GM15510 (cell line): ENCODE measurements around the gene ATAD3C.

Experiments used
- POLR2A ChIP-seq: IDR thresholded peaks from 3 replicates; pipeline ENCODE4 v1.6.1; 2011; ENCODE audit warnings: borderline replicate concordance; ENCODE audit not compliant: insufficient read length; ENCODE audit errors: extremely low read depth

The ATAD3C gene

DNA sequence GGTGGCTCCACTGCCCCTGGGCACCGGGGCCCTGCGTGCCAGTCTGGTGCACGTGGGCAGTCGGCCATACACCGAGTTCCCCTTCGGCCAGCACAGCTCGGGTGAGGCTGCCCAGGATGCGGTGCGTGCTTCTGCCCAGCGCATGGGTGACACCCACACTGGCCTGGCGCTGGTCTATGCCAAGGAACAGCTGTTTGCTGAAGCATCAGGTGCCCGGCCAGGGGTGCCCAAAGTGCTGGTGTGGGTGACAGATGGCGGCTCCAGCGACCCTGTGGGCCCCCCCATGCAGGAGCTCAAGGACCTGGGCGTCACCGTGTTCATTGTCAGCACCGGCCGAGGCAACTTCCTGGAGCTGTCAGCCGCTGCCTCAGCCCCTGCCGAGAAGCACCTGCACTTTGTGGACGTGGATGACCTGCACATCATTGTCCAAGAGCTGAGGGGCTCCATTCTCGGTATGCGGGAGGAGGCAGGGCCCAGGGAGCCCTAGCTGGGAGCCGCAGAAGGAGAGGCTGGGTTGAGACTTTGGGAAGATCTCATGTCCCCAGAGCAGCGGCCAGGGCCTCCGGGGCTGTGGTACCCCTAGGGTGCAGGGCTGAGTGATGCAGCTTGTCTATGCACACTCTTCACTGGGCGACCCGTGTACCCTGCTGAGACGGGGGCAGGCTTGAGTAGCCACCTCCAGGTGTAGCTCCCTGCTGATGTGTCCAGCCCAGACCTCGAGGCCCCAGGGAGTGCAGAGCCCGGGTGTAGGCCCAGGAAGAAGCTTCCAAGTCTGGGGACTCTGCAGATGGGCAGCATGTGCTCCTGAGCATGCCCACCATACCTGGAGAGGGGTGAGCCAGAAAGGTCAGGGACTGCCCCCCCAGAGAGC lies 12.2 kb upstream of the ATAD3C start:
- TF ChIP-seq POLR2A, result no peak

DNA sequence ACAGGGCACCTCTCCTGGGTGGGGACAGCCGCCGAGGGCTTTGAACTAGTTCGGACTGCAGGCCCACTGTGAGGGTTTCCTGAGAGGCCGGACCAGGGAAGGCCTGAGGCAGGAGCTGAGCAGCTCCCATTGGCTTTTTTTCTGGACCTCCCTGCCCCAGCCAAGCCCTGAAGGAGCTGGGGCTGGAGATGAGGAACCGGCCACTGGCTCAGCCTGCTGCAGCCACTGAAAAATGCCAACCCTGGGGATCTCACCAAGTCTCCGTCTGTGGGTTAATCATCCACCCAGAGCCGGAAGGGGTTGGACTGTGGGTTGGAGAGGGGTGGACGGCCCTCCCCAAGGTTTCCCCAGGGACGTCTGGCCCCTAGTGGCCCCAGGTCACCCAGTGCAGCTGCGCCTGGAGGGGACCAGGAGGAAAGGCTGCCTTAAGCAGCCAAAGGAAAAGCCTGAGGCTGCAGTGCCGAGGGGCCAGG lies 11.5 kb upstream of the ATAD3C start:
- no peak for TF ChIP-seq POLR2A

DNA sequence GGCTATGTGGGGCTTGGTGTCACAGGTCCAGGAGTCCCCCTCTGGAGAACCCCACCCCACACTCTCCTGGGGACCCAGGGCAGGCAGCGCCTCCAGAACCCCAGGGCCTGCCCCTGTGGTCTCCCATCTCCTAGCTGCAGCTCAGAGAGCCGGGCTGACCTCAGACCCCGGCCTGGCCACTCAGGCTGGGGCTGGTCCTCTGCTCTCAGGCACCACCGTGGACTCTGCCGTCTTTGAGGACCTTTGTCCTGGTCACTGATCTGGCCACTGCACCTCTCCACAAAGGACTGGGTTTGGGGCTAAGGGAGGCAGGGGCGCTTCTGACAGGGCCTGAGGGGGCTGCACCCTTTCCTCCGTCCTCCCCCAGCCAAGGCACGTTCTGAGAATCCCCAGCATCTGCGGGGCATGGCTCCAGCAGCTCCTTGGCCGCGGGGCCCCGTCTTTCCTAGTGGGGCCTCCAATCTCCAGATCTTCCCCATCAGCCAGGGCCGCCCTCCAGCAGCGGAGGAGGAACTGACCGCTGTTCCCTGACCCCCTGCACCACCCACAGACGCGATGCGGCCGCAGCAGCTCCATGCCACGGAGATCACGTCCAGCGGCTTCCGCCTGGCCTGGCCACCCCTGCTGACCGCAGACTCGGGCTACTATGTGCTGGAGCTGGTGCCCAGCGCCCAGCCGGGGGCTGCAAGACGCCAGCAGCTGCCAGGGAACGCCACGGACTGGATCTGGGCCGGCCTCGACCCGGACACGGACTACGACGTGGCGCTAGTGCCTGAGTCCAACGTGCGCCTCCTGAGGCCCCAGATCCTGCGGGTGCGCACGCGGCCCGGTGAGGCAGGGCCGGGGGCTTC lies 10.7 kb upstream of the ATAD3C start:
- TF ChIP-seq POLR2A, result no peak

DNA sequence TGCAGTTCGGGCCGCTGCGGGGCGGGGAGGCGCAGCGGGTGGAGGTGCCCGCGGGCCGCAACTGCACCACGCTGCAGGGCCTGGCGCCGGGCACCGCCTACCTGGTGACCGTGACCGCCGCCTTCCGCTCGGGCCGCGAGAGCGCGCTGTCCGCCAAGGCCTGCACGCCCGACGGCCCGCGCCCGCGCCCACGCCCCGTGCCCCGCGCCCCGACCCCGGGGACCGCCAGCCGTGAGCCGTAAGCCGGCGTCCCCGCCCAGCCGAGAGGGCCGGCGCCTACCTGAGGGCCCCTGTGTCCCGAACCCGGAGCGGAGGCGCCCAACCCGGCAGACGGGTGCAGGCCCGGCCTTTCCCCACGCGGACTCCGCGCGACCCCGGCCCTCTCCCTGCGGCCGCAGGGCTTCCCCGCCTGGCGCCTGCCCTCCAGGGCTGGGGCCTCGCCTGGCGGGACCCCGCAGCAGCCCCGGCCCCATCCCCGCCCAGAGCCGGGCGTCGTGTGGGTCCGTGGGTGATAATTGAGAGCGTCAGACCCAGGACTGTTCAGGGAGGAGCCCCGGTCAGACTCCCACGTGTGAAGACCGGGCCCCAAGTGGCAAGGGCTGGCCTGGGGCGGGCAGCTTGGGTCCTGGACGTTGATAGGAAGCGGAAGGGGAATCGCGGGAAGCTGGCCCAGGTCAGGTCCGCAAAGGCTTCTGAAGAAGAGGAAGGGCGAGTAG lies 9.8 kb upstream of the ATAD3C start:
- TF ChIP-seq POLR2A, result no peak

DNA sequence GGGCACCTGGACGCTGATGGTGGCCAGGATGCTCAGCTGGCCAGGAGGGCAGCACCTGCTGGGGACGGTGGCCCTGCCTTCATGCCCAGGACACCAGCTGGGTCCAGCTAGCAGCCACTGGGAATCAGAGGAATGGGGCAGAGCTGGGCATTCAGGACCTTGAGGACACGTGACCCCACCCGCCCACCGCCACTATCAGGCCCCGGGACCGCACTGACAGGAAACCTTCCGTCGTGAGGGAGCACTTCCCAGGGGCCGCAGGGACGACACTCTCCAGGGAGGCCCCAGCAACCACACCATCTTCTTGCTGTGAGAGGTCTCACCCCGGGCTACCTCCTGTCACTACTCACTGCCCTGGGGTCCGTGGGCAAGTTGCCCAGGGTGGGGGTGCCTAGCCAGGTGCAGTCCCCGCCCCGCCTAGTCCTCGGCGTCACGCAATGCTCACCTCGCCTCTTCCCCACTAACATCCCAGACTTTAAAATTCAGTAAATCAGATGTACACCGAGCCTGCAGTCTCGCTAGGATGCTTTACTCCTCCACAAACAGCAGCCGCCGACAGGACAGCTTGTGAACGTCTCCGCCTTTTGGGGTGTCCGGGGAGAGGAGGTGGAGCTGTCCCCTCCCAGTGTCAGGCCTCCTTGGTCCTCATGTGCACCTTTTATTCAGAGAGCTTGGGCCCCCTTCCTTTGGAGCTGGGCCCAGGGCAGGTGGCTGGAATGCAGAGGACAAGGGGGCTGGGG lies 9.1 kb upstream of the ATAD3C start:
- no peak for TF ChIP-seq POLR2A

DNA sequence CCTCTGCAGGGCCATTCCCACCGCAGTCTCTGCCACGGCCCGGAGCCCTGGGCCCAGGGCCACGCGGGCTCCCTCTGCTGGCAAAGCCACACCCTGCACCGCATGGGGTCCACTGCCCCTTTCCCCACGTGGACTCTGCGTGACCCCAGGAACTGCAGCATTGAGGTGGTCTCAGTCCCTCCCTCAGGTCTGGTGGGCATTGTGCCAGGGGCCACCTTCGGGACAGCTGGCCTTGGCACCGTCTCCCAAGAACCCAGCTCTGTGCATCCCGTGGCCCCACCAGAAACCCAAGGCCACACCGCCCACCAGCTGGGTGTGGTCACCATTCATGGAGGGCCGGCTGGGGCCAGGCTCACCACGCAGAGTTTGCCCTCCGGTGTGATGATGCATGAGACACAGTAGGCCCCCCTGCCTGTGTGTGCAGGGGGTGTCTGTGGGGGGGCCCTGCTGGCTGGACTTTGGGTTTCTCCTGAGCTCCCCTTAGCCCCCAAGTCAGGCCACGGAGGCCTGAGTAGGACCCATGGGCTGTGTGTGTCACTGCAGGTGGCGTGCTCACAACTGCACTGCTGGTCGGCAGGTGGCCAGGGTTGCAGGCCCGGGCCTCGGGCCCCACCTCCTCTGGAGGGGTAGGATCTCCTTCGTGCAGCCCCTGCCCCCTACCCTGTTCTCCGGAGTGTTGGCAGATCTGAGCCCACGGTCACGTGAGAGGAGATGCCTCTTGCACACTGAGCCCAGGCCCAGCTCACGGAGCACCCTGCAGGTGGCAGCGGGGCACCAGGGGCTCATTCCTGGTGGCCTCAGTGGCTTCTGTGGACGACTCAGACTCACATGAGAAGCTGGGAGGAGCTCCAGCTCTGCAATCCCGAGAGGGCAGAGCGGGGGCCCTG lies 8.2 kb upstream of the ATAD3C start:
- TF ChIP-seq POLR2A, result no peak

DNA sequence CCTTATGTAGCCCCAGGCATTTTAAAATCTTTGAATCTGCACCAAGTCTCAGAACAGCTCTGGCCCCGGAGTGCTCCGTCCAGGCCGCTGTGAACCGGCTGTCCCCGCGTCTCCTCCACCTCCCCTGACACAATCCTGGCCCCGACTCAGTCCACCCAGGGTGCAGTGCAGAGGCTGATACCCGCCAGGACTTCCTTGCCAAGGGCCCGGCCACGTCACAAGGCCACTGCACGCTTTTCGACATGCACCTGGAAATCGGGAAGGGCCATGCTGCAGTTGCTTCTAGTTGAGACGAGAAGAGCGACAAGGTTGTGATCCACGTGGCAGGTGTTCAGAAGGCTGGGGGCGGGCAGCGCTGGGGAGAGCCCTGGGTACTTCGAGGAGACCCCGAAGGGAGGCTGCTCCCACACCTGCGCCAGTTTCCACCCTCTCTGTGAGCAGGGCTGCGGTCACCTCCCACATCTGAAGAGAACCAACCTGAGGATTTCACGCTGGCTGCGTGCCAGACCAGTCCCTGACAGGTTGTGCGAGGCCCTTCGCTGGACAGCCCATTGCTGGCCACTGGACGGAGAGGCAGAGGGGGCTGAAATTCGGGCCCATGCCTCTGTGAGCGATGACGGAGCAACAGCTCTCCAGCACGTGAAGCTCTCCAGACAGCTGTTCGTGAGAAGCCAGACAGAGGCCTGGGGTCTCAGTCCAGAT lies 7.3 kb upstream of the ATAD3C start:
- TF ChIP-seq POLR2A, result no peak

DNA sequence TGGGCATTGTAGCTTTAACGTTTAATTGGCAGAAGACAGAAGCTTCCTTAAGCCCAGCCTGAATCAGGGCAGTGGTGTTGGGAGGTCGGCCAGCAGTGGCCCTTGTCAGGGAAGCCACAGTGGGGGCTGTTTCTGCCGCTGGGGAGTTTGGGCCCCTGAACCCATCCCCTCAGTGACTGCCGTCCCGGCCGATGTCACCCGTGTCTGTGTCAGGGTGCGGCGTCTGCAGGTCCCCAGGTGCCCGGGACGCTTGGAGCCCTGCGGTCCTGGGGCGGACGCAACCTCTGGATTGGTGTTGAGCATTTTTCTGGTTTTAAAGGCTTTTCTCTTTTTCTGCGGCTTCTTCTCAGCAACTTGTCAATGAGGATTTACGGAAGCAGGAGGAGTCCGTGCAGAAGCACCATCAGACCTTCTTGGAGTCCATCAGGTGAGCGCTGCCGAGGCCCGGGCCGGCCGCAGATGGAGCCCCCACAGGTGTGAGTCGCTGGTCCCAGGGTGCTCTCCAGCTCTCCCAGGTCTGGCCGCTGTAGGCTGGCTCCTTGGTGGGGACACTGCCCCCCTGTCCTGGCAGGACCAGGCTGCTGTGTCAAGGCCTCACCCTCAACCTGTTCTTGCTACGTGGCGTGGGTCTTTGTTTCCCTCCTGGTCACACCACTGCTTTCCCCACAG lies 2.3 kb downstream of the ATAD3C start:
- TF ChIP-seq POLR2A, result no peak

DNA sequence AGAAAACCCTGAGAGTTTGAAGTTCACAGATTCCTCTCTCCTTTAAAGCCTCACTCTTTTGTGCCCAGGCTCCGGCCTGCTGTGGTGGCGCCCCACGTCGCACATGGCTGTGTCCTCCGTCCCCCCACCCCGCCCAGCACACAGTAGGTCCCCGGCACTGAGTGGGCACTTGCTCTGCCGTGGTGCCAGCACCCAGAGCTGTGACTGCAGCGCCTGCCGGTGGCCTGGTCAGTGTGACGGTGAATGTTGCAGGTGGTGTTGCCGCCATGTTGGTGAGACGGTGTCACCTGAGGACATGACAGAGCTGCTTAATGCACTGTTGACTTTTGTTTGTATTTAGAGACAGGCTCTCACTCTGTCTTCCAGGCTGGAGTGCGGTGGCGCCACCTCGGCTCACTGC lies 3.4 kb downstream of the ATAD3C start:
- TF ChIP-seq POLR2A, result no peak

DNA sequence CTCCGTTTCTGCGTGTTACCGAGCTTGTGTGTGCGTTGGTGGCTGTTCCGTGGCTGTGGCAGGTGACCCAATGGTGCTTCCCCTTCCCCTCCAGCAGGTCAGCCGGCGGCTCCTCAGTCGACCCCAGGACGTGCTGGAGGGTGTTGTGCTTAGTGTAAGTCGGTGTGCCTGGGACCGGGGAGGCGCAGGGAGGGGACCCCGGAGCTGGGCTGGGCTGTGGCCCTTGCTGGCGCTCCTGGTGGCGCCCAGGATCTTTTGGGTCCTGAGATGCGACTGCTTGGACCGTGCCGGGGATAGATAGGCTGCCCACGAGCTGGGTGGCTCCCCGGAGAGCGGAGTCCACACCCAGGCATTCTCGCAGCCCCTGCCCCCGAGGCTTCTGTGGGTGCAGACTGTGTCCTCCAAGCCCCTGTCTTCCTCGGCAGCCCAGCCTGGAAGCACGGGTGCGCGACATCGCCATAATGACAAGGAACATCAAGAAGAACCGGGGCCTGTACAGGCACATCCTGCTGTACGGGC lies 5.9 kb downstream of the ATAD3C start:
- TF ChIP-seq POLR2A, result no peak

DNA sequence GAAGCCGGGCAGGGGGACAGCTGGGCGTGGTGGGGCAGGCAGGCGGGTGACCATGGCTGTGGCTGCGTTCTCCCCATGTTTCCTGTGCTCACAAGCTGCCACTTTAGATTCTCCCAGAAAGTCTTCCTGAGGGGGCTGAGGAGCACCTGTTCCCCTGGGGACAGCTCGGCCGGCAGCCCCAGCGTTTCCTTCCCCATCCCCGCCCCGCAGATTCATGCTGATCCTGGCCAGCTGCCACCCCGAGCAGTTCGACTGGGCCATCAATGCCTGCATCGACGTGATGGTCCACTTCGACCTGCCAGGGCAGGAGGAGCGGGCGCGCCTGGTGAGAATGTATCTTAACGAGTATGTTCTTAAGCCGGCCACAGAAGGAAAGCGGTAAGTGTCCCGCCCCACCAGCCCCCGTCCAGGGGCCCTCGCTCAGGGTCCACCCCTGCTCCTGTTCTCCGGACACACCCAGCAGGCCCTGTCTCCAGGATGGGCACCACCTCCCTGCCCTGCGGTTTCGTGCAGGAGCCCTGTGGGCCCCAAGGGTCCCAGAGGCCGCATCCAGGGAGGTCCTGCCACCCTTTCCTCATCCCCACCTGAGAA lies 11.1 kb downstream of the ATAD3C start:
- TF ChIP-seq POLR2A, result no peak

DNA sequence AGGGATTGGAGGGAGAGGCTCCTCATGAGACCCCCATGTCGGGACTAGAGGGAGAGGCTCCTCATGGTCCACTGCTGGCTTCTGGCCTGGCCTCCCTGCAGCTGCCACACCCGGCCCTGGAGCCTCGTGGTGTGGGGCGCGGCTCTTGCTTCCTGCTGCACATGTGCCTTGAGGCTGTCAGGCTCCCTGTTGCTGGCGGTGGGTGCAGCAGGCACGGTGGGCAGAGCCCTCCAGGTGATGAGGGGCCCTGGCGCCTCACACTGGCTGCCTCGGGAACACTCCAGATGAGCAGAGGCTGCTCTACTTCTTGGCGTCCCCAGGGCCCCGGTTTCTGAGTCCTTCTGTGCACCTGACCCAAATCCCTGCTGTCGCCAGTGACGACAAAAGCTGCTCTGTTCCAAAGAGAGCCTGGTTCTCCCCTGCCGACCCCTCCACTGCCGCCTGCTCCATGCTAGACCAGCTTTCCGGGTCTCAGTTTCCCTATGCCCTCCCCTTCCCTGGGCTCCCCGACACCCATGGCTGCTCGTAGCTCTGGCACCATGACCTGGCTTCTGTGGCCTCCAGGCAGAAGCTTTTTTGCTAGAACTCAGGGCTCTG lies 12.3 kb downstream of the ATAD3C start:
- TF ChIP-seq POLR2A, result no peak
